Ovary (tissue), 3 donors: ENCODE data around the gene LCLAT1.

Source experiments
- EP300 ChIP-seq: sonication (generic); formaldehyde crosslinking; IDR thresholded peaks from one replicate; pipeline ENCODE4 v1.6.1; 2017; ENCODE audit warnings: antibody characterized with exemption
- POLR2A ChIP-seq: fragments of 450-650 bp; IDR thresholded peaks from one replicate; pipeline ENCODE4 v1.6.1; 2017; ENCODE audit warnings: antibody characterized with exemption, mild to moderate bottlenecking, moderate library complexity
- TF ChIP-seq, protein P1 (sequence below), 3 donors: fragments of 450-650 bp in 2 of 3; fragments of 200-600 bp in 1 of 3; IDR thresholded peaks; one replicate each; pipeline versions ENCODE4 v1.5.1 to v1.8.0; 2016 to 2022; ENCODE audit warnings: antibody characterized with exemption in 3 of 3, mild to moderate bottlenecking in 1 of 3
- donor health status: DM: no; HTN: no; CAD: no.

DNA sequence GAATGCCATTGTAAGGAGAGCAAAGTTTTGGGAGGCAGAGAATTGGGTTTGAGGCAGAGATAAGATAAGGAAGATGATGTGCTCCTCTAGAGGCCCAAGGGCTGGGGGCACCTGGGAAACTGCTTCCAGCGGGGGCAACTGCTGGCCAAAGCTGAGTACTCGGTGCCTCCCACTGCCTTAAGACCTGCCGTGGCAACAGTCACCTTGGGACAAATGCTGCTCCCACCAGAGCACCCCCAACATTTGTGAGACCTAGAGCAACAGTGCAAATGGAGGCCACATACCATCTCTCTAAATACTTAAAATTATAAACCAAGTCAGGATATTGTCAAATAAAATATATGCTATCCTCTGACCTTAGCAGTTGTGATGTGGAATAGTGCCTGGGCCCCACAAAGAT is 233.1 kb downstream of the LCLAT1 start:
- TF ChIP-seq POLR2A (no peak), EP300 (no peak)
- TF ChIP-seq, protein P1, sequence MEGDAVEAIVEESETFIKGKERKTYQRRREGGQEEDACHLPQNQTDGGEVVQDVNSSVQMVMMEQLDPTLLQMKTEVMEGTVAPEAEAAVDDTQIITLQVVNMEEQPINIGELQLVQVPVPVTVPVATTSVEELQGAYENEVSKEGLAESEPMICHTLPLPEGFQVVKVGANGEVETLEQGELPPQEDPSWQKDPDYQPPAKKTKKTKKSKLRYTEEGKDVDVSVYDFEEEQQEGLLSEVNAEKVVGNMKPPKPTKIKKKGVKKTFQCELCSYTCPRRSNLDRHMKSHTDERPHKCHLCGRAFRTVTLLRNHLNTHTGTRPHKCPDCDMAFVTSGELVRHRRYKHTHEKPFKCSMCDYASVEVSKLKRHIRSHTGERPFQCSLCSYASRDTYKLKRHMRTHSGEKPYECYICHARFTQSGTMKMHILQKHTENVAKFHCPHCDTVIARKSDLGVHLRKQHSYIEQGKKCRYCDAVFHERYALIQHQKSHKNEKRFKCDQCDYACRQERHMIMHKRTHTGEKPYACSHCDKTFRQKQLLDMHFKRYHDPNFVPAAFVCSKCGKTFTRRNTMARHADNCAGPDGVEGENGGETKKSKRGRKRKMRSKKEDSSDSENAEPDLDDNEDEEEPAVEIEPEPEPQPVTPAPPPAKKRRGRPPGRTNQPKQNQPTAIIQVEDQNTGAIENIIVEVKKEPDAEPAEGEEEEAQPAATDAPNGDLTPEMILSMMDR (IDR thresholded peaks at IDR 0.05), result no peak
